ENCODE measurements around the gene BTBD1.

GRCh38 chr15:83044156-83044555 is 22.9 kb downstream of the BTBD1 start:
- TF ChIP-seq CTCF (IDR thresholded peaks at IDR 0.05 in 4 of 5, conservative IDR thresholded peaks at IDR 0.05 in 1 of 5) (no peak), POLR2A (IDR thresholded peaks at IDR 0.05) (no peak)
